WTC11 (cell line): ENCODE results near the gene CLPTM1L. TPM values are rescaled to one million over a fixed set of nuclear protein-coding genes. Genes with fewer than 3 reads are reported as not detected.
"Not testable (repeated sequence)": the region's sequence is repeated elsewhere in the genome, so short reads cannot be mapped to it uniquely, and the experiment has no call there.

Source experiments
- ATAC-seq: fragments of 200-7000 bp; cut with Tn5 transposase; 2 replicates; pipeline ENCODE4 v1.10.0; 2021; ENCODE audit warnings: mild to moderate bottlenecking, moderate library complexity
- CTCF ChIA-PET: fragments of 300-600 bp; sonication (Branson Sonifier 250); formaldehyde crosslinking; loops from one replicate; lab custom pipeline; 2021; ENCODE audit warnings: antibody characterized with exemption; lab: Charles Lee
- POLR2A ChIA-PET: fragments of 350-600 bp; sonication (Branson Sonifier 250); formaldehyde crosslinking; loops from one replicate; lab custom pipeline; 2021; ENCODE audit warnings: antibody characterized with exemption; lab: Charles Lee
- DNase-seq: peaks from one replicate; pipeline ENCODE4 v3.0.0; 2021; ENCODE audit warnings: low spot score
- H3K27ac Mint-ChIP-seq: 2 replicates; pipeline ENCODE4 v1.8.0; 2021; ENCODE audit warnings: mixed read lengths
- H3K27me3 Mint-ChIP-seq: 2 replicates; pipeline ENCODE4 v1.8.0; 2021; ENCODE audit warnings: low read depth, mild to moderate bottlenecking, moderate library complexity, mixed read lengths
- H3K36me3 Mint-ChIP-seq: 2 replicates; pipeline ENCODE4 v1.8.0; 2021; ENCODE audit warnings: mixed read lengths
- H3K4me1 Mint-ChIP-seq: 2 replicates; pipeline ENCODE4 v1.8.0; 2022; ENCODE audit warnings: mixed read lengths
- H3K4me3 Mint-ChIP-seq: 2 replicates; pipeline ENCODE4 v1.8.0; 2021; ENCODE audit warnings: mild to moderate bottlenecking, moderate library complexity, mixed read lengths
- H3K9me3 Mint-ChIP-seq: 2 replicates; pipeline ENCODE4 v1.8.0; 2021; ENCODE audit warnings: mixed read lengths
- ATF2 ChIP-seq: sonication (generic); formaldehyde crosslinking; IDR thresholded peaks from 2 replicates; pipeline ENCODE4 v1.8.1; 2022; ENCODE audit warnings: low read depth, missing genetic modification reagents, borderline replicate concordance
- CTCF ChIP-seq: fragments of 200-600 bp; IDR thresholded peaks from 2 replicates; pipeline ENCODE4 v1.8.0; 2022; ENCODE audit warnings: antibody characterized with exemption
- ELF4 ChIP-seq: sonication (generic); formaldehyde crosslinking; IDR thresholded peaks from 2 replicates; pipeline ENCODE4 v1.8.1; 2022; ENCODE audit warnings: low read depth, mild to moderate bottlenecking, moderate library complexity, missing genetic modification reagents
- ETV6 ChIP-seq: sonication (generic); formaldehyde crosslinking; IDR thresholded peaks from 2 replicates; pipeline ENCODE4 v1.8.1; 2022; ENCODE audit warnings: mild to moderate bottlenecking, missing genetic modification reagents
- GRHL2 ChIP-seq: fragments of 250-450 bp; sonication (Bioruptor Pico); IDR thresholded peaks from 2 replicates; pipeline ENCODE4 v1.8.0; 2022; ENCODE audit warnings: mild to moderate bottlenecking, moderate library complexity; ENCODE audit not compliant: insufficient replicate concordance, severe bottlenecking
- JAZF1 ChIP-seq: fragments of 250-450 bp; sonication (Bioruptor Pico); IDR thresholded peaks from 2 replicates; pipeline ENCODE4 v1.9.0; 2021; ENCODE audit warnings: moderate library complexity, mild to moderate bottlenecking, inconsistent platforms
- MAX ChIP-seq: sonication (generic); formaldehyde crosslinking; IDR thresholded peaks from 2 replicates; pipeline ENCODE4 v1.8.0; 2022; ENCODE audit warnings: mild to moderate bottlenecking, missing genetic modification reagents
- NFATC4 ChIP-seq: fragments of 250-450 bp; sonication (Bioruptor Pico); IDR thresholded peaks from 2 replicates; pipeline ENCODE4 v1.9.0; 2021; ENCODE audit warnings: mild to moderate bottlenecking
- NFYB ChIP-seq: sonication (generic); formaldehyde crosslinking; conservative IDR thresholded peaks from 2 replicates; pipeline ENCODE4 v1.8.0; 2022; ENCODE audit warnings: low read depth, missing genetic modification reagents
- NR2C2 ChIP-seq: sonication (generic); formaldehyde crosslinking; IDR thresholded peaks from 2 replicates; pipeline ENCODE4 v1.8.0; 2022; ENCODE audit warnings: mild to moderate bottlenecking, missing genetic modification reagents
- PRDM15 ChIP-seq: sonication (generic); formaldehyde crosslinking; IDR thresholded peaks from 2 replicates; pipeline ENCODE4 v1.8.0; 2022; ENCODE audit warnings: missing genetic modification reagents
- PRRX2 ChIP-seq: fragments of 250-450 bp; sonication (Bioruptor Pico); IDR thresholded peaks from 2 replicates; pipeline ENCODE4 v1.8.0; 2021; ENCODE audit warnings: mild to moderate bottlenecking
- SMAD3 ChIP-seq: sonication (generic); formaldehyde crosslinking; IDR thresholded peaks from 2 replicates; pipeline ENCODE4 v1.8.0; 2022; ENCODE audit warnings: missing genetic modification reagents, mild to moderate bottlenecking, borderline replicate concordance
- SP1 ChIP-seq: sonication (generic); formaldehyde crosslinking; conservative IDR thresholded peaks from 2 replicates; pipeline ENCODE4 v1.8.1; 2022; ENCODE audit warnings: missing genetic modification reagents
- TCF7 ChIP-seq: sonication (generic); formaldehyde crosslinking; IDR thresholded peaks from 2 replicates; pipeline ENCODE4 v1.8.0; 2022; ENCODE audit warnings: mild to moderate bottlenecking, low read depth, missing genetic modification reagents, moderate library complexity
- USF1 ChIP-seq: sonication (generic); formaldehyde crosslinking; IDR thresholded peaks from 2 replicates; pipeline ENCODE4 v1.8.0; 2022; ENCODE audit warnings: mild to moderate bottlenecking, missing genetic modification reagents
- ZNF396 ChIP-seq: fragments of 250-450 bp; sonication (Bioruptor Pico); IDR thresholded peaks from 2 replicates; pipeline ENCODE4 v1.8.0; 2021; ENCODE audit warnings: mild to moderate bottlenecking, moderate library complexity, borderline replicate concordance
- ZNF416 ChIP-seq: fragments of 250-450 bp; sonication (Bioruptor Pico); IDR thresholded peaks from 2 replicates; pipeline ENCODE4 v1.9.0; 2021; ENCODE audit warnings: mild to moderate bottlenecking, inconsistent platforms
- ZNF423 ChIP-seq: fragments of 250-450 bp; sonication (Bioruptor Pico); IDR thresholded peaks from 2 replicates; pipeline ENCODE4 v2.1.2; 2022; ENCODE audit warnings: mild to moderate bottlenecking, moderate library complexity
- ZNF425 ChIP-seq: fragments of 250-450 bp; sonication (Bioruptor Pico); conservative IDR thresholded peaks from 2 replicates; pipeline ENCODE4 v1.9.0; 2021; ENCODE audit warnings: mild to moderate bottlenecking
- total RNA-seq: library from RNA; stranded (reverse); gene quantifications from 3 replicates; pipeline ENCODE4 v1.2.3, GENCODE V29; 2021

CLPTM1L gene
- total RNA-seq, 1 experiment from 2014 or later: 92.8 TPM

GRCh38 chr5:1292846-1293415, 52.0 kb downstream of the CLPTM1L start (continued):
- no peak for TF ChIP-seq ZNF396 (CRISPR knock-in tag)

- TF ChIP-seq CTCF (no peak), GRHL2 (CRISPR knock-in tag) (no peak), ELF4 (CRISPR knock-in tag) (no peak), PRRX2 (CRISPR knock-in tag) (no peak), ZNF423 (CRISPR knock-in tag) (no peak), NR2C2 (CRISPR knock-in tag) (no peak), ETV6 (no peak)
- POLR2A ChIA-PET: no interaction called here
- peaks cover 10% of the 10 kb centered on the region for H3K36me3 Mint-ChIP-seq
- ATAC-seq: no peak
- no peaks in the 10 kb centered on the region for H3K9me3 Mint-ChIP-seq
- peaks cover 13% of the 10 kb centered on the region for H3K4me1 Mint-ChIP-seq
- no peak overlapping the region for H3K4me3 Mint-ChIP-seq
- DNase-seq: no peak
- CTCF ChIA-PET: no interaction called here
- H3K27me3 Mint-ChIP-seq: peaks cover 10% of the 10 kb centered on the region
- no peak overlapping the region for H3K27ac Mint-ChIP-seq
These were observed 52.8 kb downstream of the CLPTM1L start for GRCh38 chr5:1292139-1292538.

- no peak overlapping the region for H3K4me3 Mint-ChIP-seq
- DNase-seq (no peak), ATAC-seq (no peak)
- no peak overlapping the region for H3K27ac Mint-ChIP-seq
- H3K9me3 Mint-ChIP-seq: no peaks in the 10 kb centered on the region
- ChIA-PET CTCF (no interaction called here), POLR2A (no interaction called here)
- peaks cover 13% of the 10 kb centered on the region for H3K36me3 Mint-ChIP-seq
- H3K27me3 Mint-ChIP-seq: peaks cover 8% of the 10 kb centered on the region
- H3K4me1 Mint-ChIP-seq: peaks cover 13% of the 10 kb centered on the region
- no peak for TF ChIP-seq ATF2 (CRISPR knock-in tag)
- TF ChIP-seq SMAD3 (CRISPR knock-in tag): no peak
- TF ChIP-seq SP1 (CRISPR knock-in tag): no peak
- no peak for TF ChIP-seq ETV6
- TF ChIP-seq ZNF425 (CRISPR knock-in tag): no peak
- TF ChIP-seq TCF7 (CRISPR knock-in tag): no peak
- no peak for TF ChIP-seq USF1 (CRISPR knock-in tag)
- TF ChIP-seq PRDM15 (CRISPR knock-in tag): no peak
- TF ChIP-seq NFYB (CRISPR knock-in tag): no peak
- TF ChIP-seq JAZF1 (CRISPR knock-in tag): no peak
- no peak for TF ChIP-seq PRRX2 (CRISPR knock-in tag)
- no peak for TF ChIP-seq MAX (CRISPR knock-in tag)
- no peak for TF ChIP-seq ZNF416 (CRISPR knock-in tag)
- TF ChIP-seq NFATC4 (CRISPR knock-in tag): no peak
These were observed 53.3 kb downstream of the CLPTM1L start for GRCh38 chr5:1291611-1292080.

GRCh38 chr5:1290956-1291355, 53.9 kb downstream of the CLPTM1L start:
- H3K27ac Mint-ChIP-seq, H3K4me1 Mint-ChIP-seq, DNase-seq, H3K4me3 Mint-ChIP-seq, H3K27me3 Mint-ChIP-seq, CTCF ChIA-PET, POLR2A ChIA-PET, ATAC-seq, H3K9me3 Mint-ChIP-seq: not testable (repeated sequence)
- H3K36me3 Mint-ChIP-seq: peaks cover 18% of the 10 kb centered on the region
